Heart left ventricle (tissue), 16 donors: Measurements from ENCODE around the gene TRIM54. TPM values are rescaled to one million over a fixed set of nuclear protein-coding genes. Genes with fewer than 3 reads are reported as not detected.

Experiments used
- ATAC-seq, 4 donors: fragments of 200-7000 bp; cut with Tn5 transposase; one replicate each; pipeline ENCODE4 v1.9.1; 2020 to 2022; ENCODE audit warnings: moderate library complexity in 4 of 4, mild to moderate bottlenecking in 3 of 4, moderate number of reproducible peaks in 1 of 4
- DNase-seq, 5 donors: peaks; one replicate each; pipeline ENCODE4 v3.0.0-alpha.2; 2020
- H3K27ac ChIP-seq, 12 donors: fragments of 200-600 bp; sonication (generic) in 4 of 12; one replicate each; pipeline versions ENCODE4 v1.5.0 to v1.8.0; 2016 to 2022; ENCODE audit warnings: mild to moderate bottlenecking in 2 of 12
- H3K27me3 ChIP-seq, 9 donors: fragments of 200-600 bp; sonication (generic) in 2 of 9; one replicate each; pipeline versions ENCODE4 v1.5.1 to v1.8.0; 2016 to 2022; ENCODE audit warnings: mild to moderate bottlenecking in 3 of 9
- H3K36me3 ChIP-seq, 9 donors: fragments of 200-600 bp; sonication (generic) in 2 of 9; one replicate each; pipeline versions ENCODE4 v1.5.0 to v1.8.0; 2018 to 2022; ENCODE audit warnings: mild to moderate bottlenecking in 2 of 9
- H3K4me1 ChIP-seq, 12 donors: fragments of 200-600 bp; sonication (generic) in 4 of 12; one replicate each; pipeline versions ENCODE4 v1.5.0 to v1.8.0; 2016 to 2022; ENCODE audit warnings: mild to moderate bottlenecking in 3 of 12
- H3K4me3 ChIP-seq, 12 donors: fragments of 200-600 bp; sonication (generic) in 4 of 12; one replicate each; pipeline versions ENCODE4 v1.5.0 to v1.8.0; 2017 to 2022; ENCODE audit warnings: mild to moderate bottlenecking in 9 of 12, moderate library complexity in 4 of 12
- H3K9me3 ChIP-seq, 12 donors: fragments of 200-600 bp; sonication (generic) in 4 of 12; one replicate each; pipeline versions ENCODE4 v1.5.0 to v1.8.0; 2016 to 2022; ENCODE audit warnings: mild to moderate bottlenecking in 1 of 12
- CTCF ChIP-seq, 12 donors: fragments of 200-600 bp; sonication (generic) in 4 of 12; IDR thresholded peaks; one replicate each; pipeline versions ENCODE4 v1.5.0 to v1.8.0; 2018 to 2022; ENCODE audit warnings: antibody characterized with exemption in 12 of 12, mild to moderate bottlenecking in 5 of 12
- POLR2A ChIP-seq, 2 donors: fragments of 450-650 bp; IDR thresholded peaks; one replicate each; pipeline ENCODE4 v1.6.1; 2017; ENCODE audit warnings: antibody characterized with exemption in 2 of 2, mild to moderate bottlenecking in 2 of 2, moderate library complexity in 2 of 2
- WGBS, 4 donors: extraction: QIAGEN DNeasy Blood & Tissue Kit in 2 of 4; methylation state at CpG; one replicate each; pipeline versions ENCODE4 v1.1.5 to v1.1.7; 2013 to 2018; 5-methylcytosine and 5-hydroxymethylcytosine counted together
- intact Hi-C, 10 donors: fragments of 100-400 bp; cut with DNase I; formaldehyde crosslinking; loops; one replicate each; pipeline versions ENCODE4 v1.11.1 to v1.14.2; 2022
- polyA plus RNA-seq, 2 donors: library from polyadenylated mRNA; stranded (reverse); fragments of 200-250 nt; gene quantifications; one replicate each; pipeline ENCODE4 v1.2.3, GENCODE V29; 2013
- total RNA-seq, 9 donors: library from RNA; depleted of rRNA in 2 of 9; stranded (reverse); fragments of >200 nt in 2 of 9; fragmentation: NEBNext Ultra II Directional in 3 of 9; extraction: Animal tissue kit (Norgen Biotek cat#: 25700) in 3 of 9; gene quantifications; one replicate each; pipeline versions ENCODE4 v1.1.0 to v1.2.4, GENCODE V29; 2016 to 2023
- donor health status: ischemic (EF 13 %, LVEDD 7.1; RV severe dilation, severe dysfunction).
- donor health status: healthy with polysubstance abuse.
- donor health status: DM: no; HTN: yes; CAD: no.
- donor health status: DM: no; HTN: no; CAD: no.
- donor health status: ischemic (EF 25% LVEDD 6.9; RV normal size, moderate dysfunction).
- donor health status: ischemic (EF 25% LVEDD 5.7; RV mildly dilated, moderate dysfunction).
- donor health status: healthy.
- donor health status: DM: yes; HTN: yes; CAD: no.
- donor health status: ischemic (EF 35%, LVEDD 5.7; RV mildly dilated, moderate dysfunction).
- donor health status: nonischemic (EF 11% LVEDD 7.7; RV severe dilation, severe dysfunction).
- donor health status: DM: yes; HTN: yes; CAD: no.
- donor health status: PGD.
- donor health status: ischemic (EF 29% LVEDD 5.4; RV normal size, mild dysfunction).
- donor health status: nonischemic (EF 23%, LVEDD 6.1; RV moderate dilation, normal function).

Gene TRIM54
- total and polyA plus RNA-seq, 11 donors = 128 to 329 (median 241) TPM

- ATAC-seq = peak in 1 of 4 donors; percentile 2
- 41 to 53% (median 48%) methylated on average over 18 to 26 of the region's 26 CpGs for WGBS, 4 donors
- H3K36me3 ChIP-seq = peaks cover 0 to 70% (median 29%) of the 10 kb centered on the region in 9 donors
- DNase-seq = no peak
- H3K27me3 ChIP-seq = peaks cover 0 to 48% (median 23%) of the 10 kb centered on the region in 9 donors
- peak overlapping the region in 1 of 12 donors; percentile 12 for H3K4me3 ChIP-seq
- peaks cover 0 to 36% (median 14%) of the 10 kb centered on the region in 12 donors for H3K4me1 ChIP-seq
- intact Hi-C loops = loop anchor here in 1 of 10 donors (10.0 kb wide), 1 partner anchor 201 kb away; no protein-coding TSS in a partner anchor
- no peak overlapping the region for H3K27ac ChIP-seq
- TF ChIP-seq POLR2A (IDR thresholded peaks at IDR 0.05) (no peak), CTCF (IDR thresholded peaks at IDR 0.05) (no peak)
- H3K9me3 ChIP-seq = no peaks in the 10 kb centered on the region
Observed at GRCh38 chr2:27306136-27306535, 23.9 kb downstream of the TRIM54 start.

GRCh38 chr2:27306573-27307286 is 24.5 kb downstream of the TRIM54 start:
- Histone ChIP-seq H3K27me3 (peaks cover 0 to 48% (median 23%) of the 10 kb centered on the region in 9 donors), H3K36me3 (peaks cover 0 to 67% (median 35%) of the 10 kb centered on the region in 9 donors), H3K4me1 (peaks cover 0 to 36% (median 14%) of the 10 kb centered on the region in 12 donors), H3K4me3 (peak overlapping the region in 3 of 12 donors; percentile 5 to 12 (median 7)), H3K27ac (no peak overlapping the region), H3K9me3 (no peaks in the 10 kb centered on the region)
- 26 to 51% (median 37%) methylated on average over 25 to 51 of the region's 51 CpGs for WGBS, 4 donors
- DNase-seq (no peak), ATAC-seq (no peak)
- TF ChIP-seq CTCF (IDR thresholded peaks at IDR 0.05) (no peak), POLR2A (IDR thresholded peaks at IDR 0.05) (no peak)
- intact Hi-C loops = loop anchor here in 1 of 10 donors (10.0 kb wide), 1 partner anchor 202 kb away; no protein-coding TSS in a partner anchor

- no peak for ATAC-seq
- peaks cover 0 to 48% (median 23%) of the 10 kb centered on the region in 9 donors for H3K27me3 ChIP-seq
Observed at GRCh38 chr2:27307287-27307544, 25.0 kb downstream of the TRIM54 start.

More at GRCh38 chr2:27307287-27307544, 25.0 kb downstream of the TRIM54 start:
- DNase-seq = no peak
- peaks cover 0 to 36% (median 14%) of the 10 kb centered on the region in 12 donors for H3K4me1 ChIP-seq
- H3K27ac ChIP-seq = no peak overlapping the region
- WGBS, 4 donors = 36 to 67% (median 40%) methylated on average over 1 to 14 of the region's 14 CpGs
- H3K36me3 ChIP-seq = peaks cover 0 to 63% (median 38%) of the 10 kb centered on the region in 9 donors
- intact Hi-C loops = loop anchor here in 1 of 10 donors (10.0 kb wide), 1 partner anchor 202 kb away; no protein-coding TSS in a partner anchor
- TF ChIP-seq CTCF (IDR thresholded peaks at IDR 0.05) (no peak), POLR2A (IDR thresholded peaks at IDR 0.05) (no peak)
- H3K4me3 ChIP-seq = peak overlapping the region in 1 of 12 donors; percentile 12
- H3K9me3 ChIP-seq = no peaks in the 10 kb centered on the region
